B cell (primary cell): ENCODE results near the gene PLD5. TPM values are rescaled to one million over a fixed set of nuclear protein-coding genes. Genes with fewer than 3 reads are reported as not detected.

Source experiments
- ATAC-seq: fragments of 200-7000 bp; cut with Tn5 transposase; one replicate; pipeline ENCODE4 v1.10.0; 2021; ENCODE audit warnings: low read depth, mild to moderate bottlenecking, moderate number of reproducible peaks, moderate library complexity
- CTCF ChIA-PET: fragments of 350-600 bp; sonication (Branson Sonifier 250); formaldehyde crosslinking; loops from one replicate; lab custom pipeline; 2021; ENCODE audit warnings: antibody characterized with exemption, inconsistent platforms; lab: Charles Lee
- POLR2A ChIA-PET: fragments of 350-600 bp; sonication (Branson Sonifier 250); formaldehyde crosslinking; loops from one replicate; lab custom pipeline; 2021; ENCODE audit warnings: antibody characterized with exemption; lab: Charles Lee
- DNase-seq: peaks from one replicate; pipeline ENCODE4 v3.0.0; 2013
- H2AFZ ChIP-seq: 2 replicates; pipeline ENCODE4 v1.6.1; 2012; ENCODE audit warnings: mild to moderate bottlenecking, low read depth, low read length; ENCODE audit not compliant: insufficient read depth, poor library complexity, severe bottlenecking
- H3K27ac ChIP-seq, 2 donors: 1 replicate in 1 of 2; 2 replicates in 1 of 2; pipeline ENCODE4 v1.5.1; 2012 to 2013; ENCODE audit warnings: low read length in 2 of 2, mild to moderate bottlenecking in 2 of 2, moderate library complexity in 1 of 2
- H3K27me3 ChIP-seq, 4 experiments: fragments of 200-600 bp in 1 of 4; sonication (generic) in 1 of 4; replicated peaks in 1 of 4; 1 replicate in 2 of 4; 2 replicates in 2 of 4; pipeline versions ENCODE4 v1.6.1 to v1.7.0; 2013 to 2016; ENCODE audit warnings: low read length in 3 of 4, mild to moderate bottlenecking in 2 of 4, mixed read lengths in 1 of 4, moderate library complexity in 1 of 4; ENCODE audit not compliant: insufficient read depth in 4 of 4, control insufficient read depth in 3 of 4; ENCODE audit errors: control extremely low read depth in 1 of 4
- H3K36me3 ChIP-seq, 2 experiments: replicated peaks in 1 of 2; 1 replicate in 1 of 2; 2 replicates in 1 of 2; pipeline versions ENCODE4 v1.6.1 to v1.7.1; 2013; ENCODE audit warnings: low read length in 1 of 2; ENCODE audit not compliant: insufficient read depth in 2 of 2, control insufficient read depth in 1 of 2; ENCODE audit errors: control extremely low read depth in 1 of 2, extremely low read depth in 1 of 2
- H3K4me1 ChIP-seq, 2 donors: fragments of 200-600 bp in 1 of 2; sonication (generic) in 1 of 2; 1 replicate in 1 of 2; 2 replicates in 1 of 2; pipeline versions ENCODE4 v1.5.1 to v1.6.1; 2013 to 2017; ENCODE audit warnings: low read length in 2 of 2; ENCODE audit not compliant: control insufficient read depth in 2 of 2, insufficient read depth in 2 of 2
- H3K4me2 ChIP-seq: replicated peaks from 2 replicates; pipeline ENCODE3; 2012; ENCODE audit warnings: mild to moderate bottlenecking, low read depth, low read length; ENCODE audit not compliant: poor library complexity, severe bottlenecking
- H3K4me3 ChIP-seq, 5 experiments: fragments of 200-600 bp in 1 of 5; sonication (generic) in 1 of 5; 1 replicate in 3 of 5; 2 replicates in 2 of 5; pipeline versions ENCODE4 v1.5.1 to v1.7.0; 2011 to 2016; ENCODE audit warnings: low read length in 4 of 5, mild to moderate bottlenecking in 4 of 5, low read depth in 2 of 5, control low read depth in 1 of 5, moderate library complexity in 1 of 5; ENCODE audit not compliant: insufficient read depth in 1 of 5; ENCODE audit errors: control extremely low read depth in 1 of 5, extremely low read depth in 1 of 5
- H3K79me2 ChIP-seq: fragments of 200-600 bp; sonication (generic); one replicate; pipeline ENCODE4 v1.6.0; 2016; ENCODE audit warnings: low read length; ENCODE audit not compliant: control insufficient read depth, insufficient read depth
- H3K9ac ChIP-seq: fragments of 200-600 bp; sonication (generic); 2 replicates; pipeline ENCODE4 v1.6.1; 2017; ENCODE audit warnings: mild to moderate bottlenecking, low read length, moderate library complexity
- H3K9me3 ChIP-seq, 3 donors: one replicate each; pipeline versions ENCODE4 v1.6.1 to v1.7.1; 2013; ENCODE audit warnings: low read length in 2 of 3; ENCODE audit not compliant: control insufficient read depth in 2 of 3, insufficient read depth in 1 of 3; ENCODE audit errors: control extremely low read depth in 1 of 3
- H4K20me1 ChIP-seq: 2 replicates; pipeline ENCODE4 v1.6.0; 2012; ENCODE audit warnings: mild to moderate bottlenecking, low read length; ENCODE audit not compliant: insufficient read depth, control insufficient read depth, poor library complexity, severe bottlenecking
- H3K27ac Mint-ChIP-seq: one replicate; pipeline ENCODE4 v1.8.0; 2021; ENCODE audit warnings: mixed read lengths
- H3K27me3 Mint-ChIP-seq: one replicate; pipeline ENCODE4 v1.8.0; 2021; ENCODE audit warnings: mixed read lengths
- H3K4me1 Mint-ChIP-seq: one replicate; pipeline ENCODE4 v1.8.0; 2021; ENCODE audit warnings: mixed read lengths
- H3K4me3 Mint-ChIP-seq: one replicate; pipeline ENCODE4 v1.8.0; 2021; ENCODE audit warnings: mixed read lengths
- H3K9me3 Mint-ChIP-seq: one replicate; pipeline ENCODE4 v1.8.0; 2022; ENCODE audit warnings: mixed read lengths; ENCODE audit not compliant: insufficient read depth
- EZH2 ChIP-seq: IDR thresholded peaks from 2 replicates; pipeline ENCODE4 v1.6.1; 2012; ENCODE audit warnings: borderline replicate concordance, low read depth, mild to moderate bottlenecking, moderate library complexity, low read length; ENCODE audit not compliant: insufficient read depth, poor library complexity, severe bottlenecking
- WGBS: methylation state at CpG from one replicate; pipeline ENCODE4 v1.1.5; 2013; ENCODE audit warnings: missing lambda C conversion rate; ENCODE audit not compliant: insufficient coverage; 5-methylcytosine and 5-hydroxymethylcytosine counted together
- intact Hi-C: fragments of 100-400 bp; cut with micrococcal nuclease; formaldehyde crosslinking; loops from one replicate; pipeline ENCODE4 v1.10.0; 2022
- polyA plus RNA-seq: library from polyadenylated mRNA; depleted of rRNA; stranded (reverse); fragments of >200 nt; gene quantifications from 2 replicates; pipeline ENCODE4 v1.2.3, GENCODE V29; 2012
- total RNA-seq, 2 donors: library from RNA; stranded (reverse); fragments of 120-200 nt in 1 of 2; gene quantifications; 1 replicate in 1 of 2; 2 replicates in 1 of 2; pipeline versions ENCODE4 v1.2.3 to v1.2.4, GENCODE V29; 2013 to 2022
- TF ChIP-seq, protein P1 (sequence below): fragments of 200-600 bp; IDR thresholded peaks from one replicate; pipeline ENCODE4 v1.8.0; 2022; ENCODE audit warnings: antibody characterized with exemption, mild to moderate bottlenecking

PLD5 gene
- total and polyA plus RNA-seq, 2 donors (not counting 1 experiment from before 2014, with no cell fraction given), result 0.37 to 1.9 TPM

DNA sequence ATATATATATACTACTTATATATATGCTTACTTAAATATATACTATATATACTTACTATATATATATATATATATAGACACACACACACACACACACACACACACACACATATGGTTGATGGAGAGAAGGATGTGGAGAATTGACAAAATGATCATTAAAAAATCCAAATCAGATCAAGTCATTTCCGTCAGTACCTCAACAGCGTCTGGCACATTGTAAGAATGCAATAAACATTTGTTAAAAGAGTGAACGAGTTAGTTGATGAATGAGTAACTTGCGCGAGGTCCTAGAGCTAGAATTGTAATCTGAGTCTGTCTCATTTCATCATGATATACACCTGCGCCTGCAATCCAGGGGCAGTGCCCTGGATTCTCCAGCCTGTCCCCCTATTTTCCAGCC lies 282.6 kb downstream of the PLD5 start:
- Histone ChIP-seq H3K4me3 (no peak overlapping the region), H3K79me2 (no peaks in the 10 kb centered on the region), H3K36me3 (no peaks in the 10 kb centered on the region), H3K27me3 (no peaks in the 10 kb centered on the region), H3K9me3 (peaks cover 0 to 4% (median 0%) of the 10 kb centered on the region in 3 donors), H3K4me1 (no peaks in the 10 kb centered on the region), H4K20me1 (no peaks in the 10 kb centered on the region), H3K4me2 (no peak overlapping the region), H3K9ac (no peak overlapping the region), H3K27ac (no peak overlapping the region), H2AFZ (no peak overlapping the region)
- DNase-seq, result no peak
- no peak overlapping the region for H3K4me3 Mint-ChIP-seq
- no peaks in the 10 kb centered on the region for H3K9me3 Mint-ChIP-seq
- POLR2A ChIA-PET, result no interaction called here
- intact Hi-C loops, result no loop called here
- CTCF ChIA-PET, result no interaction called here
- no peak for ATAC-seq
- H3K27ac Mint-ChIP-seq, result no peak overlapping the region
- 88% methylated on average over 1 of the region's 6 CpGs for WGBS
- TF ChIP-seq, protein P1, sequence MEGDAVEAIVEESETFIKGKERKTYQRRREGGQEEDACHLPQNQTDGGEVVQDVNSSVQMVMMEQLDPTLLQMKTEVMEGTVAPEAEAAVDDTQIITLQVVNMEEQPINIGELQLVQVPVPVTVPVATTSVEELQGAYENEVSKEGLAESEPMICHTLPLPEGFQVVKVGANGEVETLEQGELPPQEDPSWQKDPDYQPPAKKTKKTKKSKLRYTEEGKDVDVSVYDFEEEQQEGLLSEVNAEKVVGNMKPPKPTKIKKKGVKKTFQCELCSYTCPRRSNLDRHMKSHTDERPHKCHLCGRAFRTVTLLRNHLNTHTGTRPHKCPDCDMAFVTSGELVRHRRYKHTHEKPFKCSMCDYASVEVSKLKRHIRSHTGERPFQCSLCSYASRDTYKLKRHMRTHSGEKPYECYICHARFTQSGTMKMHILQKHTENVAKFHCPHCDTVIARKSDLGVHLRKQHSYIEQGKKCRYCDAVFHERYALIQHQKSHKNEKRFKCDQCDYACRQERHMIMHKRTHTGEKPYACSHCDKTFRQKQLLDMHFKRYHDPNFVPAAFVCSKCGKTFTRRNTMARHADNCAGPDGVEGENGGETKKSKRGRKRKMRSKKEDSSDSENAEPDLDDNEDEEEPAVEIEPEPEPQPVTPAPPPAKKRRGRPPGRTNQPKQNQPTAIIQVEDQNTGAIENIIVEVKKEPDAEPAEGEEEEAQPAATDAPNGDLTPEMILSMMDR, result no peak
- TF ChIP-seq EZH2, result no peak
- H3K4me1 Mint-ChIP-seq, result no peaks in the 10 kb centered on the region
- no peaks in the 10 kb centered on the region for H3K27me3 Mint-ChIP-seq

DNA sequence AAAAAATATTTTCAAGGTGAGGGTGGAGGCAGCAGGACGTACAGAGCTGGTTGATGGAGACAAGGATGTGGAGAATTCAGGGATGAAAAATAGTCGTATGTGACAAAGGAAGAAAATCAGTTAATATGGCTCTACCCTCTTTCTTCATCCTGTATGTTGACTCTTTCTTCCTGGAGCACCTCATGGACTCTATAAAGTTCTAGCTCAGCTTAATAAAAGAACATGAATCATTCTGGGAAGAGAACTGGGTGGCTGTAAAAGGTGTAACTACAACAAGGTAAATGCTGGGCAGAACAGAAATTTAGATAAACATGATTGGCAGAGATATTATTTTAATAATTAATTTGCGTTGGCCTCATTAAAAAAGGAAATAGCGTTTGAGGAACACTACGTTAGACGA lies 283.8 kb downstream of the PLD5 start:
- Histone ChIP-seq H2AFZ (no peak overlapping the region), H3K27ac (no peak overlapping the region), H3K27me3 (no peaks in the 10 kb centered on the region), H3K9ac (no peak overlapping the region), H3K36me3 (no peaks in the 10 kb centered on the region), H3K4me1 (no peaks in the 10 kb centered on the region), H3K9me3 (peaks cover 0 to 4% (median 0%) of the 10 kb centered on the region in 3 donors), H3K79me2 (no peaks in the 10 kb centered on the region), H3K4me2 (no peak overlapping the region), H3K4me3 (no peak overlapping the region), H4K20me1 (no peaks in the 10 kb centered on the region)
- Mint-ChIP-seq H3K27ac (no peak overlapping the region), H3K9me3 (no peaks in the 10 kb centered on the region), H3K27me3 (no peaks in the 10 kb centered on the region), H3K4me3 (no peak overlapping the region), H3K4me1 (no peaks in the 10 kb centered on the region)
- DNase-seq (no peak), ATAC-seq (no peak)
- POLR2A ChIA-PET, result no interaction called here
- CTCF ChIA-PET, result no interaction called here
- TF ChIP-seq EZH2, result no peak
- TF ChIP-seq, protein P1, result no peak
- WGBS, result 94% methylated on average over 3 of the region's 6 CpGs
- intact Hi-C loops, result no loop called here
